BJ (cell line): ENCODE results near the gene GPR34. TPM values are rescaled to one million over a fixed set of nuclear protein-coding genes. Genes with fewer than 3 reads are reported as not detected.
"Not testable (repeated sequence)": the region's sequence is repeated elsewhere in the genome, so short reads cannot be mapped to it uniquely, and the experiment has no call there.

Experiments
- CTCF ChIA-PET: fragments of 350-600 bp; formaldehyde crosslinking; extraction: SDS; loops from one replicate; lab custom pipeline; 2021; ENCODE audit warnings: antibody characterized with exemption, inconsistent platforms; lab: Yijun Ruan, JAX
- POLR2A ChIA-PET: fragments of 300-600 bp; sonication (Branson Sonifier 250); formaldehyde crosslinking; extraction: SDS; loops from one replicate; lab custom pipeline; 2021; ENCODE audit warnings: antibody characterized with exemption; lab: Charles Lee
- DNase-seq: peaks from one replicate; pipeline ENCODE4 v3.0.0-alpha.2; 2011; ENCODE audit warnings: low read depth
- H3K27me3 ChIP-seq: 2 replicates; pipeline ENCODE4 v1.6.0; 2011; ENCODE audit warnings: low read length; ENCODE audit not compliant: control insufficient read depth, insufficient read depth
- H3K36me3 ChIP-seq: 2 replicates; pipeline ENCODE4 v1.5.1; 2011; ENCODE audit warnings: low read length; ENCODE audit not compliant: control insufficient read depth, insufficient read depth
- H3K4me3 ChIP-seq: 2 replicates; pipeline ENCODE4 v1.5.1; 2011; ENCODE audit warnings: low read depth, mild to moderate bottlenecking, control low read depth, low read length
- polyA plus RNA-seq: library from polyadenylated mRNA; depleted of rRNA; stranded (reverse); fragments of >200 nt; gene quantifications from 2 replicates; pipeline ENCODE4 v1.2.3, GENCODE V29; 2011
- TF ChIP-seq, protein P1 (sequence below): IDR thresholded peaks from 2 replicates; pipeline ENCODE4 v1.5.1; 2011; ENCODE audit warnings: low read depth, mild to moderate bottlenecking, control low read depth, inconsistent platforms, low read length, moderate library complexity; ENCODE audit not compliant: insufficient read depth

Gene GPR34
- polyA plus RNA-seq, 1 experiment: not detected

DNA sequence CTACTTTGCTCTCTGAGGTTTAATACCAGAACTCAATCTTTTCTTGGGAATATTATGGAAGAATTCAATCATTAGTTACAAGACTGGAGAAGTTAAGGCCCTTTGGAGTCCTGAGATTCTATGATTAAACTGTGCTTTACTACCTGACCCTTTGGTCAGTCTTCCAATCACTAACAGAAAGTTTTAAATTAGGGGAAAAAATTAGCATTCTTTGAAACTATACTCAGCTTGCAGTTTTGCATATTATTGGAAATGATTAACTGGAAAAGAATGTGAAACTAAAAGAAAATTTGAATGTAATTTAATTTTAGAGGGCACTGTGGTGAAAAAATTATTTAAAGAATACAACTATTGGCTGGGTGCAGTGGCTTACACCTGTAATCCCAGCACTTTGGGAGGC, 18.7 kb upstream of the GPR34 start:
- TF ChIP-seq, protein P1, sequence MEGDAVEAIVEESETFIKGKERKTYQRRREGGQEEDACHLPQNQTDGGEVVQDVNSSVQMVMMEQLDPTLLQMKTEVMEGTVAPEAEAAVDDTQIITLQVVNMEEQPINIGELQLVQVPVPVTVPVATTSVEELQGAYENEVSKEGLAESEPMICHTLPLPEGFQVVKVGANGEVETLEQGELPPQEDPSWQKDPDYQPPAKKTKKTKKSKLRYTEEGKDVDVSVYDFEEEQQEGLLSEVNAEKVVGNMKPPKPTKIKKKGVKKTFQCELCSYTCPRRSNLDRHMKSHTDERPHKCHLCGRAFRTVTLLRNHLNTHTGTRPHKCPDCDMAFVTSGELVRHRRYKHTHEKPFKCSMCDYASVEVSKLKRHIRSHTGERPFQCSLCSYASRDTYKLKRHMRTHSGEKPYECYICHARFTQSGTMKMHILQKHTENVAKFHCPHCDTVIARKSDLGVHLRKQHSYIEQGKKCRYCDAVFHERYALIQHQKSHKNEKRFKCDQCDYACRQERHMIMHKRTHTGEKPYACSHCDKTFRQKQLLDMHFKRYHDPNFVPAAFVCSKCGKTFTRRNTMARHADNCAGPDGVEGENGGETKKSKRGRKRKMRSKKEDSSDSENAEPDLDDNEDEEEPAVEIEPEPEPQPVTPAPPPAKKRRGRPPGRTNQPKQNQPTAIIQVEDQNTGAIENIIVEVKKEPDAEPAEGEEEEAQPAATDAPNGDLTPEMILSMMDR: no peak
- ChIA-PET POLR2A (no interaction called here), CTCF (no interaction called here)
- Histone ChIP-seq H3K27me3 (no peaks in the 10 kb centered on the region), H3K36me3 (no peaks in the 10 kb centered on the region), H3K4me3 (no peak overlapping the region)
- DNase-seq: no peak

DNA sequence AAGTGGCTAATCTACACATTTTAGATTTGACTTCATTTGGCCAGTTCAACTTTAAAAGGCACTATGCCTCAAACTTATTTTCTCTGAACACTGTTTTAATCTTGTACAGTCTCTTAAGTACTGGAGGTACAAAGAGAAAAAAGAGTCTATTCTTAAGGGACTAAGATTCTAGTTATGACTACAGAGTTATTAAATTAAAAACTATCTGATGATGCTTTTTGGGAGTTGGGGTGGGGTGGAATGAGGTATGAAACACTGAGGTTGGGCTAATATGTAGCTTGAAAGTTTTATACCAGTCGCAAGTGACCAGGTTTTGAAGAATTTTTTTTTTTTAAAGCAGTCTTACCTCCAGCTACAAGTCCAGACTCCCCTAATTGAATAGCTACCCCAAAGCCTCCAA, 17.7 kb upstream of the GPR34 start:
- DNase-seq: no peak
- no peak overlapping the region for H3K4me3 ChIP-seq
- ChIA-PET CTCF (no interaction called here), POLR2A (no interaction called here)
- H3K36me3 ChIP-seq: no peaks in the 10 kb centered on the region
- no peaks in the 10 kb centered on the region for H3K27me3 ChIP-seq
- TF ChIP-seq, protein P1: no peak

DNA sequence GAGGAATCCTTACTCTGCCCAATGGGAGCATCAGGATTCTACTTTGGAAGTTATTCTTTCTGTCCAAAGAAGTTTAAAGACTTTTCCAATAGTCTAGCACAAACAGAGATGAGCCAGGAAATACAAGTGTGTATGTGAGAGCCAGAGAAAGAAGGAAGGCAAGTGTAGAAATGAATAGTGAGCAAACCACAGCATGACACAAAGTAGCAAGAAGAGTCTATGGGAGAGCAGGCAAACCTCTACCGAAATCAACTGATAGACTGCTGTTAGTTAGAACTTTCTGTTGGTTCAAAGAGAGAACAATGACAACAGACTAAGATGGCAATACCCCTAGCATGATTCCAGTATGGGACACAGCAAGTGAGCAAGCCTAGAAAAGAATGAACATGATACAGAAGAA, 16.1 kb upstream of the GPR34 start:
- no peak for DNase-seq
- Histone ChIP-seq H3K36me3 (no peaks in the 10 kb centered on the region), H3K27me3 (no peaks in the 10 kb centered on the region), H3K4me3 (no peak overlapping the region)
- TF ChIP-seq, protein P1: no peak
- ChIA-PET CTCF (interaction anchor here (0.6 kb wide), 1 partner anchor 16 kb away, joined by 3 read pairs; no protein-coding TSS in a partner anchor), POLR2A (no interaction called here)

DNA sequence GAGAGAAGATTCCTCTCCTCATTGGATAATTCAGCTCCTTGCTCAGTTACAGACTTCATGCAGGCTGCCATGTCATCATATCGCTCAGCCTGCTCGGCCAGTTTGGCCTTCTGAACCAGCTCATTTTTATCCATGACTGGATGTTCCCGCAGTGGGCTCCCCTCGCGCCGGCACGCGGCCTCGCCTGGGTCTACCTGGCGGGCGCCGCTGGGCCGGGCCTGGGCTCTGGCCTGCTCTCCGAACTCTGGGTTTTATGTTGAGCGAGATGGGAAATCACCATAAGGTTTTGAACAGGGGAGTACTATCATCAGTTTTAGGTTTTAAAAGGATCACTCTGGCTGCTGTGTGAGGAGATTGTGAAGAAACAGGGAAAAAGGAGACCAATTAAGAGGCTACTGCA, 12.4 kb upstream of the GPR34 start:
- H3K4me3 ChIP-seq, H3K36me3 ChIP-seq, DNase-seq, POLR2A ChIA-PET, CTCF ChIA-PET, H3K27me3 ChIP-seq: not testable (repeated sequence)

DNA sequence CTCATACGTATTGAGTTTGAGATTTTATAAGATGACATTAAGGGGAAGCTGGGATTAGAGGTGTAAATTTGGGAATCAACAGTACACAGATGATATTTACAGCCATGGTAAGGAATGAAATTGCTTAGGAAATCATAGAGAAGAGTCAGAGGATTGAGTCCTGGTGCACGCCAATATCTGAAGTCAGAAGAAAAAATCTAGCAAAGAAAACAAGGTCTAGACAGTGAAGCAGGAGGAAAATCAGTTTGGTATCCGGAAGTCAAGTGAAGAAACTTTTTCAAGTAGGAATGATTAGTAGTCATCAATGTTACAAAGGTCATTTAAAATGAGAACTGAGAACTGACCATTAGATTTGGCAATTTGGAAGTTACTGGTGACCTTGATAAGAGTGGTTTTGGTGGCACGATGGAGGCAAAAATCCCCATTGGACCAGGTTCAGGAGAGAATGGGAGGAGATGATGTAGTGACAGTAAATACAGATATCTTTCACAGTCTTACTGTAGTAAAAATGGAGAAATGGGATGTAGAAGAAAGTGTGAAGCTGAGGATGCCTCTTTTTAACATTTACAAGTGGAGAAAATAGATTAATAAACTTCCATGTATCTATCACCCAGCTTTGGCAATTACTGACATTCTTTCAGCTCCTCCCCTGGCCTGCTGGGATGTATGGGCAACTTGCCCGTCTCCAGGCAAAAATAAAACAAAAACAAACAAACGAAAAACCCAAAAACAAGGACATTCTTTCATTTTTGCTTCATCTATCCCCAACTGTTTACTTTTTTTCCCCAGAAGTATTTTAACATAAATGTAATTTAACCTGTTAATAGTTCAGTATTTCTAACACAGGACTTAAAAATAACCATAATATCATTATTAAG, 11.4 kb upstream of the GPR34 start:
- DNase-seq: no peak
- POLR2A ChIA-PET: no interaction called here
- no peak overlapping the region for H3K4me3 ChIP-seq
- no peaks in the 10 kb centered on the region for H3K36me3 ChIP-seq
- CTCF ChIA-PET: no interaction called here
- H3K27me3 ChIP-seq: no peaks in the 10 kb centered on the region
- TF ChIP-seq, protein P1: no peak

DNA sequence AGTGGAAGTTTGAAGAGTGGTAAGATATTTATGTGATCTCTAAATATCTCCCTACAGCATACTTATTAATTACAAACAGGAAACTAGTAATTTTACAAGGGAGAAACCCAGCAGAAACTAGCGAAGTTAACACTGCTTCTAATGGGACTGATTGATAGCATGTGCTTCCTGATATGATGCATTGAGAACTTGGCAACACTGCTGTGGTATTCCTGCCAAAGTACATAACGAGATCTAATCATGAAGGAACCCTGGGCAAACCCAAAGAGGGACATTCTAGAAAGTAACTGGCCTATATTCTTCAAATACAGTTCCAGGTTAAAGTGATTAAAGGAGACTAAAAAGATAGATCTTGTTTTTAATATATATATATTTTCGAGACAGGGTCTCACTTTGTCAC, 4.6 kb upstream of the GPR34 start:
- TF ChIP-seq, protein P1: no peak
- no peaks in the 10 kb centered on the region for H3K36me3 ChIP-seq
- ChIA-PET CTCF (no interaction called here), POLR2A (no interaction called here)
- no peak for DNase-seq
- H3K4me3 ChIP-seq: no peak overlapping the region
- H3K27me3 ChIP-seq: no peaks in the 10 kb centered on the region
